HG03558 (cell line): ENCODE results near the gene DCLK3.

Experiments
- ATAC-seq: cut with Tn5 transposase; IDR thresholded peaks from one replicate; pipeline ENCODE4 v1.9.1; 2021; ENCODE audit warnings: moderate number of reproducible peaks; ENCODE audit not compliant: unreplicated experiment; ENCODE audit errors: extremely low read depth

The DCLK3 gene

DNA sequence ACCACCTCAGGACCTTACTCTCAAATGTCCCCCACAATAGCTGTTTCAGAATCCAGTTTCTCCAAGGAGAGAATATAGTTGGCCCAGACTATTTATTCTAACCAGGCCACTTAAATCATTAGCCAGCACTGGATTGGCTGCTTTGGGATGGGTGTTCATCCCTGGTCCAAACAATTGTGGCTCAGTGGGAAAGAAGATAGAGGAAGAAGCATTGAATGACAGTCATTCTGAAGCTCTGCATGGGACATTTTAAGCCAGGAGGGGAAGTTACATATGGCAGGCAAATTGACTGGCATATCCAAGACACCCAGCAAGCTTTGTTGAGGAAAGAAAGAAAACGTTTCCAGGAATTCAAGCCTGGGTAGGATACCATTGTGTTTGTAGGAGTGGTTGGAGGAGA, 5.6 kb upstream of the DCLK3 start:
- ATAC-seq, result no peak

DNA sequence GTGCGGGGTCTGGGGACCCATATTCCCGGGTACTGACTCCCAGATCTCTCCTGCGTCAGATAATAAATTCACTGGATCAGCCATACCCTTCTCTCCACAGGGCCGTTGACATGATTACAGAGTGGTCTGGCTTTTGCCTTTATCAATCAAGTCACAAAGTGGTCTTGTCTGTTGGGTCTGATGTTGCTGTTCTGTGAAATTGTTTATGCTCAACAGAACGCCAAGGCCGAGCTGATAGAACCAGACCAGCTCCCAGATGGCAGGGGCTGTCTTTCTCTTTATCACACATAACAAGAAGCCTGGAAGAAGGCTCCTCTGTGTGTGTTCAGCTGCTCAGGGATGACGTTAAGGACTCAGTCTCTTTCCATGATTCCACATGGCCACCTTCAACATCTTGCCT, 751 bp upstream of the DCLK3 start:
- ATAC-seq, result no peak

GRCh38 chr3:36764704-36765038, 318 bp upstream of the DCLK3 start:
- no peak for ATAC-seq

GRCh38 chr3:36762918-36763849, 1.2 kb downstream of the DCLK3 start:
- no peak for ATAC-seq

- no peak for ATAC-seq
Measured at GRCh38 chr3:36761779-36762178, 2.6 kb downstream of the DCLK3 start.

GRCh38 chr3:36756269-36756668, 8.1 kb downstream of the DCLK3 start:
- no peak for ATAC-seq

DNA sequence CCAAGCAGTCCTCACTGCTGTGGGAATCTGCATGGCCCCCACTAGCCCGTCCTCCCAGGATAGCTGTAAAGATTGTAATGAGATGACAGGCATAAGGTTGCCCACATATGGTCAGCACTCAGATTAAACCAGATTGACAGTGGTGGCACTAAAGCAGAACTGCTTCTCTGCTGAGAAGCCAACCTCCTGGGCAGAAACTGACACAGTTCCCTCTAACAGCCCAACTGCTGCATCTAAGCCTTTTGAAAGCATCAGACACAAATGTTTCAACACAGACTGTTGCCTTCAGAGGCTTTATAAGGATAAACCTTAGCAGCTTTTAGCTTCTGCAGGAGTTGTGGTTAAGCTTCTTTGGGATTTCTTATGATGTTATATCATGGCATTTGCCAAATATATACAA, 13.0 kb downstream of the DCLK3 start:
- ATAC-seq, result no peak

DNA sequence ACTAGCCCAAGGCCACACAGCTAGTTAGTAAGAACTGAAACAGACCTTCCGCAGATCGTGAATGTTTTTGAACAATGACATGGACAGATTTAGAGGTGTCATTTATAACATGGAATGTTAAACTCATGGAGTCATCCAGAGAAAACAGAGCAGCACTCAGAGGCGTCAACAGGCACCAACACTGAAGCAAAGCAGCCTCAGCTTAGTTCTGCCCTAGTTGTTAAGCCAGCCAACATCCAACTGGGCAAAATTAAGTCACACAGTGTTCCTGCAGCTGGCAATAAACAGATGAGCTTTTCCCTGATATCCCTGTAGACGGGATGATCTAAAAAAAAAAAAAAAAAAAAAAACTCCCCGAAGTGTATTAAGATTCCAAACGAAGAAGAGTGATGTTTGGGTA, 13.6 kb downstream of the DCLK3 start:
- ATAC-seq, result no peak

- ATAC-seq, result no peak
Measured at GRCh38 chr3:36744763-36745162, 19.6 kb downstream of the DCLK3 start.

DNA sequence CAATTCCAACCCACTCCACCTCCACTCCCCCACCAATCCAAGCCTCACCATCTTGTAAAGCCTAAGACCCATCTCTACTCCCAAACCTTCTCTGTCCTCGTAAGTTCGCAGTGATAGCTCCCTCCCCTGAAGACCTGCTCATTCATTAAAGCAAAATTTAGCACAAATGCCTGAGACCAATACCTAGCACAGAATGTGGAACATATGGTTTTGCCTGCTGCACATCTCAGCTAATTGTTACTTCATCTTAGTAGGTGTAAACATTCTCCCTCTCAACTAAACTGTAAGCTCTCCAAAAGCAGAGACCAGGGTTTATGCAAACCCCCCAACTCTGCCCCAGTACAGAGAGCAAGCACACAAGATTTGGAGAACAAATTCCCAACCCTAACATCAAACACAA, 20.5 kb downstream of the DCLK3 start:
- ATAC-seq, result no peak

DNA sequence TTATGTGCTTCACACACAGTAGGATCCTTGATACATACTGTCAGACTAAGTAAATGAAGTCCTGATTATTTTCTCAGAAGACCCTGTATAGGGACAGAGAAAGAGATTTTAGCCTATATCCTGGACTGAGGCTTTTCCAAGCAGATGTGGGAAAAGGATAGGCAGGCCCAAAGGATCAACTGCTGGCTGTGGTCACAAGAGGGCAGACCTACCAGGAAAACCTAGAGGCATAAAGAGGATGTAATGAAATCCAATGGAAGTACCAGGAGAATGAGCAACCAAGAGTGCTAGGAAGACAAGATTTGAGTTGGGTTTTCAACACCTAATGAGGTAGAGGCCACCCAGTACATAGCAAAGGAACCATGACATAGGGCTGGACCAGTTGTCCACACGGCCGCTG, 23.1 kb downstream of the DCLK3 start:
- no peak for ATAC-seq

DNA sequence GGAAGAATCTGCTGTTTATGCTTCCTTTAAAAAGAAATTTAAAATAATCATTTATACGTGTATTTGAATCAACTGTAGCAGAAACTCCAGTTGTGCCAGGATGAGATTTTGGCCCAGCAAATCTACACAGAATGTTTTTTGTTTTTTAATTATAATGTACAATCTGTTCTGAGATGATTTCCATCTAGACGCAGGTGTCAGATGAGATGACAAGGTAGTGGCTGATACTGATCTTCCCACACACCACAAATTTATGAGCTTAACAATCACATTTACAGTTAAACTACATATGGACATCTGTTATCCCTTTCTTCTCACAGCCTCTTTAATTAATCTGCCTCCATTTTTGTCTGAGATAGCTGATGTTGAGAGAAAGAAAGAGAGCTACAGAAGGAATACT, 23.6 kb downstream of the DCLK3 start:
- no peak for ATAC-seq

DNA sequence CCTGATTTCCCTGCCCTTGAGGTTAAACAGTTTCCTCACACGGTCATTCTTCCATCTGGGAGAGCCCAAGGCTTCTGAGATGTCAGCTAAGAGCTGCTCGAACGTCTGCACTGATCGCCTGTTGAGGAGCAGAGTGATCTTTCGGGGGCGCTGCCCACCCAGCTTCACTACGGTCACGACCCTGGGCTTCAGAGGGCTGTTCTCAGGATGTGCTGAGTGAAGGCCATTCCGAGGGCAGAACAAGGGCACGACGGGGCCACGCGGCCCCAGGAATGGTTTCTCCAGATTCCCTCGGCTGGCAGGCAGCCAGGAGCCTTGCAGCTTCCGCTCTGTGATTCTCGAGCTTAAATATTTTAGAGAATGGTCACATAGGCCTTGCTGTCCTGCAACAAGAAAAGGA, 25.7 kb downstream of the DCLK3 start:
- ATAC-seq, result no peak

DNA sequence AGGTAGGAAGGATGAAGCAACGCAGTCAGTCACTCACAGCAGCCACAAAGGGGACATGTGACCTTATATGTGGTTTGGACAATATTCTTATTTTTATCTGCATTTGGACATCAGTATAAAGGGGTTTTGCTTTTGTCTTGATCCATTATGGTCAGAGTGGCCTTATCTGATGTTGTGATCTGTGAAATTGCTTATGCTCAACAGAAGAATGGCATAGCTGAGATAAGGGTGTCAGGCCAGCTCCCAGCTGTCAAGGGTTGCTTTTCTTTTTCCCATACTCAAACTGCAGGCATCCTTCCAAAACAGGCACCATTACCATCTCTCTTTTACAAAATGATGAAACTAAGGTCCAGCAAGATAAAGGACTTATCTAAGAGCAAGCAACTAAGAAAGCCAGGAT, 28.1 kb downstream of the DCLK3 start:
- ATAC-seq, result no peak

DNA sequence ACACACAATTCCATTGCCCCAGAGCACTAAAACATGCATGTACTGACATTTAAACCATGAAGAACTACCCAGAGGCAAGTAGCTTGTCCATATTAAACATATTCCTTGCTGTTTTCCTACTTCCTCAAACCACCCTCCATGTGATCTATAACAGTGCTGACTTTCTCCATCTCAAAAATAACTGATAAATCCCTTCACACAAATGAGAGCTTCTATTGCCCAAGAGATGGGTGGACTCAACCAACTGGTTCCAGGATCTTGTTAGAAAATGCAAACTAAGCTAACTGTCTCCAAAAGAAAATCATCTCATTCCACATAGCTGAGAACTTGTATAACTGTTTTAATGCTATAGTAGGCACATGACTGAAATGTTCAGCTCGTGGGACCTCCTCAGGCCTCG, 29.6 kb downstream of the DCLK3 start:
- ATAC-seq, result no peak

GRCh38 chr3:36733723-36734122, 30.6 kb downstream of the DCLK3 start:
- no peak for ATAC-seq

- ATAC-seq, result no peak
Measured at GRCh38 chr3:36733162-36733696, 31.1 kb downstream of the DCLK3 start.

GRCh38 chr3:36730966-36731365, 33.4 kb downstream of the DCLK3 start:
- ATAC-seq, result no peak

DNA sequence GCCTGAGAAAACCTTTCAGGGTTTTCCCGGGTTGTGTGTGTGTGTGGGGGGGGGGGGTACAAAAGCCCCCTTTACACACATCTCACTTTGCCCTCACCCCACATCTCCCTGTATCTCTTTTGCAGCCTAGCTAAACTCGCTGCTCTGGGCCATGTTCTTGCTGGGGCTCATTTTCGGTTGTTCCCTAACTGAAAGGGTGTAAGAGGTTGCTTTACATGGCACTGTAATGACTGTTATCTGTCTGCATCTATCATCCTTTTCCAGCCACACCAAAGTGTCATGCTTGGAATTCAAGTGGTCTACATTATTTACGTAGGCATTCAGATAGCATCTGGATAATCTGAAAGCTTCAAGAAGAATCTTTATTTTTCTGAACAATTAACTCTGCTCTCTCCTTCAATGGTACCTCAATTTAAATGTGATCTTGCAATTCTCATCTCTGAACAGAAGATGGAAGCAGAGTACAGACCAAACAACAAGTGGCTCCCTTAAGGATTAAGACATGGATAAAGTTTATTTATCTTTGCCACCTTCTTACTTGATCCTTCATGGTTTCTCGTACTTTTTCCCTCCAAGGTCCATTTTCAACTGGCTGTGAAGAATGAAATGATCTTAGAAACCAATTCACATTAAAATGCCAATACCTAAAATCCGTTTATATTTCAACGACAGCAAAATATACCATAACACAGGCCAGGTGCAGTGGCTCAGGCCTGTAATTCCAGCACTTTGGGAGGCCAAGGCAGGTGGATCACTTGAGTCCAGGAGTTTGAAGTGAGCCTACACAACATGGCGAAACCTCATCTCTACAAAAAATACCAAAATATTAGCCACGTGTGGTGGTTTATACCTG, 34.9 kb downstream of the DCLK3 start:
- ATAC-seq, result no peak

DNA sequence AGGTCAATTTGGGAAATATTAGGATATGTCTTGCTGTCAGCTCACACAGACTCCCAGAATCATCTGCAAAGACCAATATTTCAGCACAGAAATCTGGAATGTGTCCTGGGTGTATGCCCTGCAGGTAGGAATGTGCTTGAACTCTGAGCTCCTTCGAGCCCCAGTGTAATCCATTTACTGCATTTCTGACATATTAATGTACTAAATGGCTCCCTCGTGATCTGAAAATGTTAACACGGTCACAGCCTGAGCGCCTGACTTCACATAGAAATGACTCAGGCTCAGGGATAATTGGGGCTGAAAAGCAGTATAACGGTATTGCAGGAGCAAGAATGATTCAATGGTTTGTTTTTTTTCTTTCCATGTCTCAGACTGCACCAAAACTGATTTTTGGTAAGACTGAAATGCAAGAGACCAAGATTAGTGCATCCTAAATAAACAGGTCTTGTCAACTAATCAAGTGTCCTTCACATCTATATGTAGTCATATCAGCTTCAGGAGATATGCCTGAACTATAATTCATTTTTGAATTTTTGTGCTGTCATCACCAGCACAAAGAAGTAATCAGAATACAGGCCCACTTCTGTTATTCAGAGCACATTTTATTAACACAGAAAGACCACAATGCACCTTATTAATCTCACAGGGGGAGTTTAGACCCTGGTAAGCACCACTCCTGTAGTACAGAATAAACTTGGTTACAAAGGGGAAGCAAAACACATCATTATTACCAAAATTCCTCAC, 49.8 kb downstream of the DCLK3 start:
- no peak for ATAC-seq

DNA sequence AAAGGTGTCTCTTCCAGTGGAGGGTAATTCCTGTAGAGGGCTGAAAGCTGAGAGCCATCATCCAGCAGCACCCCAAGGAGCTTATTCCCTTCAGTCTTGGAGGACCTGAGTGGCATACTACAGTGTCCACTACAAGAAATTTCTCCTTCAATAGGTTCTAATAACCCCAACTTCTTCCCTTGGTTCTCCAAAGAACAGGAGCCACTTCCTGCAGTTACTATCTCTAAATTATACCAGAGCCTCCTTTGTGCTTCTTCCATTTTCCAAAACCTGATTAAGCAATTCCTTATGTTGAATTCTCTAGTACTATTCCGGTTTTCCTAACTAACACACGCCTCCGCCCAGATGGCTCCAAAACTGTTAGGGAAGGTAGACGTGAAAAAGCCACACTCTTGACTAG, 50.4 kb downstream of the DCLK3 start:
- ATAC-seq, result no peak
